ENCODE results near the gene USP6NL. TPM values are rescaled to one million over a fixed set of nuclear protein-coding genes. Genes with fewer than 3 reads are reported as not detected.

The USP6NL gene
- total and polyA plus RNA-seq, 9 of the 15 experiments (the other 6 are each of a cell fraction or from before 2014, with no cell fraction given) = 3.2 to 26.6 (median 19.8) TPM

DNA sequence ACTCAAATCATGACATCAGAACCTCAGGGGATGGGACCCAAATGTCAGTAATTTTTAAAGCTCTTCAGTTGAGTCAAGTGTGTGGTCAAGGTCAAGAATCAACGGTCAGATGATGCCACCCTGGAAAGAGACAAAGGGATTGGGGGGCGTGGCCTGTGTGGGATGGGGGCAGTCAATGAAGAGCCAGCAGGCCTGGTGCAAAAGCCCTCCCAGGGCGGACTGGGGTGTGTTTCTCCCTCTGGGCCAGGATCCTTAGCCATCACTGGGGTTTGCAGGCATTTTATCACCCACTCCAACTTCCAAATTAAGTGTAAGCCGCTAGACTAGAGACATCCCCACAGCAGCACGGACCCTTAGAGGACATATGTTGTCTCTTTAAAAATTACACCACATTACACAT, 204.7 kb downstream of the USP6NL start (continued):
- TF ChIP-seq, protein P1, sequence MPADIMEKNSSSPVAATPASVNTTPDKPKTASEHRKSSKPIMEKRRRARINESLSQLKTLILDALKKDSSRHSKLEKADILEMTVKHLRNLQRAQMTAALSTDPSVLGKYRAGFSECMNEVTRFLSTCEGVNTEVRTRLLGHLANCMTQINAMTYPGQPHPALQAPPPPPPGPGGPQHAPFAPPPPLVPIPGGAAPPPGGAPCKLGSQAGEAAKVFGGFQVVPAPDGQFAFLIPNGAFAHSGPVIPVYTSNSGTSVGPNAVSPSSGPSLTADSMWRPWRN (IDR thresholded peaks at IDR 0.05; ENCODE audit: low read depth) = no peak

DNA sequence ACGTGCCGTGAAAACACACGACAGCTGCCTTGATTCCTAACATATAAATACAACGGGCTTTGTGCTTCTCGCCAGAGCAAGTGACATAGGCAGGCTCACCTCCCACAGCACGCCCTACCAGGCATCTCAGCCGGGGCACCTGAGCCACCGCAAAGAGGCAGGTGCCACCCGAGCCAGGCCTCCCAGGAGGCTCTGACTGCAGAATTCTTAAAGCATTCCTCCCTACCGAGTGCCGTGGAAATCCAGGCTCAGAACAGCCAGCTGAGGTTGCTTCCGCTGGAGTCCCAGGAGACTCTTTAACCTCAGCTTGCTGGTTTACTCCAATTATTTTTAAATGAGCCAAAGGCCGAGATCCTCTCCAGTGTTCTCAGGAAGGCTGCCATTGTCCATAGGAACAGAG, 206.5 kb downstream of the USP6NL start:
- Histone ChIP-seq H2AFZ (ENCODE audit: low read depth, low read length) (no peak overlapping the region), H3K27me3 (ENCODE audit: control insufficient read depth in 2 of 2, insufficient read depth in 2 of 2, low read length in 2 of 2) (peaks cover 7 to 39% of the 10 kb centered on the region in 2 experiments; a peak in 3 of 5 replicates), H3K36me3 (ENCODE audit: control insufficient read depth, insufficient read depth, low read length) (no peaks in the 10 kb centered on the region), H3K9ac (ENCODE audit: insufficient read depth in 1 of 2, low read depth in 2 of 2, low read length in 2 of 2) (no peak overlapping the region), H3K4me2 (ENCODE audit: insufficient read depth, low read length) (no peak overlapping the region), H3K4me1 (replicated peaks in 1 of 2; ENCODE audit: control insufficient read depth in 2 of 2, insufficient read depth in 2 of 2, low read length in 2 of 2) (0 out of 5 replicates have a peak, but pooled peaks cover 0 to 4% of the 10 kb centered on the region in 2 experiments), H3K27ac (ENCODE audit: extremely low read depth, low read depth, low read length) (no peak overlapping the region), H3K4me3 (no peak overlapping the region), H4K20me1 (replicated peaks; ENCODE audit: control insufficient read depth, insufficient read depth, low read length) (no peaks in the 10 kb centered on the region), H3K9me1 (ENCODE audit: control insufficient read depth, insufficient read depth, low read length) (no peaks in the 10 kb centered on the region), H3K79me2 (ENCODE audit: control insufficient read depth, insufficient read depth, low read length) (no peaks in the 10 kb centered on the region), H3K9me3 (replicated peaks; ENCODE audit: control insufficient read depth, insufficient read depth, low read depth, low read length) (no peaks in the 10 kb centered on the region)
- no peak for FAIRE-seq
- in situ Hi-C loops (cut with MboI) = no loop called here
- TF ChIP-seq ZSCAN32 (CRISPR knock-in tag; IDR thresholded peaks at IDR 0.05) = no peak
- TF ChIP-seq ZNF766 (CRISPR knock-in tag; conservative IDR thresholded peaks at IDR 0.05) = no peak
- TF ChIP-seq PHF8 (IDR thresholded peaks at IDR 0.05; ENCODE audit: borderline replicate concordance, low read length) = no peak
- CTCF ChIA-PET (ENCODE audit: low intra/inter-chr PET ratio) = no interaction called here
- ATAC-seq = no peak
- no TSS peak for BruUV-seq (replicated peaks)
- 2% methylated on average over 13 of the region's 13 CpGs for WGBS (ENCODE audit: insufficient coverage, low coverage, missing lambda C conversion rate)
- DNase-seq (ENCODE audit: extremely low read depth in 1 of 4, low spot score in 3 of 4) = no peak
- POLR2A ChIA-PET = interaction anchor here (0.7 kb wide), 1 partner anchor 27 kb away, joined by 3 read pairs; no protein-coding TSS in a partner anchor
- intact Hi-C loops (cut with micrococcal nuclease) = no loop called here

Other genes with a start within 250 kb of the USP6NL start
- 19.4 and 25.7 TPM in 2 replicates for gene ECHDC3, start 130.7 kb upstream of the USP6NL start, total RNA-seq (2014; rRNA removed)
- gene ECHDC3, start 130.7 kb upstream of the USP6NL start, total RNA-seq (2014; rRNA removed; fragmentation: Illumina TruSeq; extraction: Trizol) = 8.9 and 9.0 TPM in 2 replicates
- 12.6 and 14.0 TPM in 2 replicates for gene ECHDC3, start 130.7 kb upstream of the USP6NL start, total RNA-seq (2015; rRNA removed; fragmentation: Illumina TruSeq; extraction: Trizol)
- 17.3 and 17.9 TPM in 2 replicates for gene ECHDC3, start 130.7 kb upstream of the USP6NL start, total RNA-seq (2021)
- 16.1 and 21.9 TPM in 2 replicates for gene ECHDC3, start 130.7 kb upstream of the USP6NL start, polyA plus RNA-seq (2011; rRNA removed)
- gene ECHDC3, start 130.7 kb upstream of the USP6NL start, polyA plus RNA-seq (2014; fragmentation: Illumina TruSeq; extraction: Trizol) = 15.7 and 17.1 TPM in 2 replicates
- gene ECHDC3, start 130.7 kb upstream of the USP6NL start, polyA plus RNA-seq (2014; fragmentation: Nextera tagmentation; extraction: Ambion mirVana) = under 1 TPM; 0.53 to 0.67 TPM
- 10.0 and 17.7 TPM in 2 replicates for gene ECHDC3, start 130.7 kb upstream of the USP6NL start, polyA plus RNA-seq (2014; rRNA removed)
- 14.8 and 18.2 TPM in 2 replicates for gene PROSER2, start 211.7 kb upstream of the USP6NL start, total RNA-seq (2014; rRNA removed)
- gene PROSER2, start 211.7 kb upstream of the USP6NL start, total RNA-seq (2014; rRNA removed; fragmentation: Illumina TruSeq; extraction: Trizol) = 2.2 and 2.3 TPM in 2 replicates
- gene PROSER2, start 211.7 kb upstream of the USP6NL start, total RNA-seq (2015; rRNA removed; fragmentation: Illumina TruSeq; extraction: Trizol) = 1.4 and 1.7 TPM in 2 replicates
- 14.3 and 14.5 TPM in 2 replicates for gene PROSER2, start 211.7 kb upstream of the USP6NL start, total RNA-seq (2021)
- gene PROSER2, start 211.7 kb upstream of the USP6NL start, polyA plus RNA-seq (2011; rRNA removed) = 3.7 and 6.7 TPM in 2 replicates
- 2.9 and 4.9 TPM in 2 replicates for gene PROSER2, start 211.7 kb upstream of the USP6NL start, polyA plus RNA-seq (2014; fragmentation: Illumina TruSeq; extraction: Trizol)
- gene PROSER2, start 211.7 kb upstream of the USP6NL start, polyA plus RNA-seq (2014; fragmentation: Nextera tagmentation; extraction: Ambion mirVana) = 1 to 10 TPM in 1 of 2 experiments, under 1 TPM in 1; 0.62 to 1.3 TPM
- 5.1 and 8.1 TPM in 2 replicates for gene PROSER2, start 211.7 kb upstream of the USP6NL start, polyA plus RNA-seq (2014; rRNA removed)